Subcutaneous abdominal adipose tissue (tissue), 5 donors: ENCODE measurements around the gene CPNE2.
A peak's percentile ranks its signal among the peaks of the same experiment; 100 is the strongest.

Experiments used
- H3K27ac ChIP-seq: one replicate; pipeline ENCODE4 v1.7.0; 2013; ENCODE audit warnings: low read depth, mild to moderate bottlenecking, inconsistent platforms, low read length, moderate library complexity
- H3K27me3 ChIP-seq, 5 donors: one replicate each; pipeline ENCODE4 v1.7.0; 2013; ENCODE audit warnings: low read length in 5 of 5, inconsistent platforms in 1 of 5; ENCODE audit not compliant: control insufficient read depth in 5 of 5, insufficient read depth in 4 of 5
- H3K36me3 ChIP-seq, 5 donors: one replicate each; pipeline ENCODE4 v1.7.0; 2013; ENCODE audit warnings: low read length in 5 of 5; ENCODE audit not compliant: control insufficient read depth in 5 of 5, insufficient read depth in 5 of 5
- H3K4me1 ChIP-seq, 5 donors: one replicate each; pipeline ENCODE4 v1.7.0; 2013; ENCODE audit warnings: low read length in 5 of 5, mild to moderate bottlenecking in 3 of 5, moderate library complexity in 1 of 5; ENCODE audit not compliant: control insufficient read depth in 5 of 5, insufficient read depth in 5 of 5
- H3K4me3 ChIP-seq, 5 donors: one replicate each; pipeline ENCODE4 v1.7.0; 2013; ENCODE audit warnings: low read length in 5 of 5, low read depth in 1 of 5
- H3K9ac ChIP-seq, 5 donors: one replicate each; pipeline ENCODE4 v1.7.0; 2013; ENCODE audit warnings: low read length in 5 of 5, mild to moderate bottlenecking in 4 of 5, moderate library complexity in 3 of 5
- H3K9me3 ChIP-seq, 5 donors: one replicate each; pipeline ENCODE4 v1.7.0; 2013; ENCODE audit warnings: low read length in 5 of 5; ENCODE audit not compliant: control insufficient read depth in 5 of 5
- donor health status: healthy.
- donor health status: healthy.
- donor health status: healthy.
- donor health status: healthy.
- donor health status: healthy.

The CPNE2 gene

GRCh38 chr16:57147381-57148221 lies 55.2 kb downstream of the CPNE2 start:
- H3K27ac ChIP-seq: peak overlapping the region; percentile 43
- H3K9ac ChIP-seq: no peak overlapping the region
- peaks cover 8 to 89% (median 72%) of the 10 kb centered on the region in 5 donors for H3K4me1 ChIP-seq

GRCh38 chr16:57148481-57148880 lies 56.1 kb downstream of the CPNE2 start:
- H3K9ac ChIP-seq: peak overlapping the region in 1 of 5 donors; percentile 27
- H3K4me3 ChIP-seq: no peak overlapping the region
- H3K4me1 ChIP-seq: peaks cover 8 to 80% (median 64%) of the 10 kb centered on the region in 5 donors
- H3K27me3 ChIP-seq: no peaks in the 10 kb centered on the region
- peak overlapping the region; percentile 47 for H3K27ac ChIP-seq
- H3K36me3 ChIP-seq: peaks cover 5 to 45% (median 37%) of the 10 kb centered on the region in 5 donors
- H3K9me3 ChIP-seq: no peaks in the 10 kb centered on the region

More at GRCh38 chr16:57147381-57148221, 55.2 kb downstream of the CPNE2 start:
- H3K36me3 ChIP-seq: peaks cover 5 to 36% (median 32%) of the 10 kb centered on the region in 5 donors
- H3K9me3 ChIP-seq: no peaks in the 10 kb centered on the region
- H3K4me3 ChIP-seq: peak overlapping the region in 1 of 5 donors; percentile 27
- H3K27me3 ChIP-seq: no peaks in the 10 kb centered on the region

- Histone ChIP-seq H3K9ac (no peak overlapping the region), H3K4me3 (no peak overlapping the region), H3K4me1 (peaks cover 8 to 71% (median 57%) of the 10 kb centered on the region in 5 donors), H3K36me3 (peaks cover 5 to 54% (median 44%) of the 10 kb centered on the region in 5 donors), H3K27ac (peak overlapping the region; percentile 27), H3K27me3 (no peaks in the 10 kb centered on the region), H3K9me3 (no peaks in the 10 kb centered on the region)
These were observed 57.0 kb downstream of the CPNE2 start for GRCh38 chr16:57149391-57149790.

- Histone ChIP-seq H3K9me3 (no peaks in the 10 kb centered on the region), H3K9ac (no peak overlapping the region), H3K27ac (no peak overlapping the region), H3K36me3 (peaks cover 5 to 61% (median 51%) of the 10 kb centered on the region in 5 donors), H3K27me3 (no peaks in the 10 kb centered on the region), H3K4me3 (no peak overlapping the region), H3K4me1 (peaks cover 6 to 56% (median 48%) of the 10 kb centered on the region in 5 donors)
These were observed 58.4 kb downstream of the CPNE2 start for GRCh38 chr16:57150682-57151330.

GRCh38 chr16:57151369-57151768 lies 59.0 kb downstream of the CPNE2 start:
- Histone ChIP-seq H3K27ac (no peak overlapping the region), H3K9ac (no peak overlapping the region), H3K36me3 (peaks cover 10 to 56% (median 51%) of the 10 kb centered on the region in 5 donors), H3K9me3 (no peaks in the 10 kb centered on the region), H3K4me1 (peaks cover 5 to 51% (median 42%) of the 10 kb centered on the region in 5 donors), H3K4me3 (no peak overlapping the region), H3K27me3 (no peaks in the 10 kb centered on the region)

- Histone ChIP-seq H3K27me3 (no peaks in the 10 kb centered on the region), H3K9ac (no peak overlapping the region), H3K27ac (no peak overlapping the region), H3K36me3 (peaks cover 10 to 56% (median 49%) of the 10 kb centered on the region in 5 donors), H3K4me3 (no peak overlapping the region), H3K4me1 (peaks cover 2 to 41% (median 32%) of the 10 kb centered on the region in 5 donors), H3K9me3 (no peaks in the 10 kb centered on the region)
These were observed 60.0 kb downstream of the CPNE2 start for GRCh38 chr16:57152096-57153093.

GRCh38 chr16:57153841-57154240 lies 61.5 kb downstream of the CPNE2 start:
- H3K9me3 ChIP-seq: no peaks in the 10 kb centered on the region
- H3K27me3 ChIP-seq: no peaks in the 10 kb centered on the region
- peaks cover 2 to 26% (median 19%) of the 10 kb centered on the region in 5 donors for H3K4me1 ChIP-seq
- H3K9ac ChIP-seq: no peak overlapping the region
- no peak overlapping the region for H3K4me3 ChIP-seq
- peaks cover 12 to 57% (median 50%) of the 10 kb centered on the region in 5 donors for H3K36me3 ChIP-seq
- H3K27ac ChIP-seq: no peak overlapping the region

- Histone ChIP-seq H3K27me3 (no peaks in the 10 kb centered on the region), H3K4me3 (no peak overlapping the region), H3K9ac (no peak overlapping the region), H3K27ac (no peak overlapping the region), H3K36me3 (peaks cover 20 to 54% (median 46%) of the 10 kb centered on the region in 5 donors), H3K4me1 (peaks cover 2 to 20% (median 10%) of the 10 kb centered on the region in 5 donors), H3K9me3 (no peaks in the 10 kb centered on the region)
These were observed 63.4 kb downstream of the CPNE2 start for GRCh38 chr16:57155702-57156350.

GRCh38 chr16:57156351-57156703 lies 63.9 kb downstream of the CPNE2 start:
- H3K36me3 ChIP-seq: peaks cover 23 to 54% (median 46%) of the 10 kb centered on the region in 5 donors
- H3K27me3 ChIP-seq: no peaks in the 10 kb centered on the region
- no peak overlapping the region for H3K27ac ChIP-seq
- no peak overlapping the region for H3K4me3 ChIP-seq
- H3K9me3 ChIP-seq: no peaks in the 10 kb centered on the region
- no peak overlapping the region for H3K9ac ChIP-seq
- peaks cover under 1 to 19% (median 5%) of the 10 kb centered on the region in 5 donors for H3K4me1 ChIP-seq
